Brain microvascular endothelial cell (primary cell): ENCODE results near the gene CAMK1D.
"Not testable (repeated sequence)": the region's sequence is repeated elsewhere in the genome, so short reads cannot be mapped to it uniquely, and the experiment has no call there.

Experiments
- DNase-seq: peaks from one replicate; pipeline ENCODE4 v3.0.0-alpha.2; 2020
- H3K27ac ChIP-seq: fragments of 250-450 bp; sonication (Bioruptor Pico); 2 replicates; pipeline ENCODE4 v1.5.1; 2020; ENCODE audit warnings: mild to moderate bottlenecking, moderate library complexity
- H3K27me3 ChIP-seq: fragments of 250-450 bp; sonication (Bioruptor Pico); replicated peaks from 2 replicates; pipeline ENCODE4 v1.5.1; 2020; ENCODE audit warnings: mild to moderate bottlenecking
- H3K36me3 ChIP-seq: fragments of 250-450 bp; sonication (Bioruptor Pico); replicated peaks from 2 replicates; pipeline ENCODE4 v1.5.1; 2020; ENCODE audit warnings: mild to moderate bottlenecking
- H3K4me3 ChIP-seq: 2 replicates; pipeline ENCODE4 v1.5.1; 2011; ENCODE audit warnings: low read depth, mild to moderate bottlenecking, control low read depth, low read length, moderate library complexity
- in situ Hi-C: cut with HindIII; loops from 2 replicates; pipeline ENCODE4 v1.10.0; 2017; ENCODE audit warnings: low sequenced_read_pairs, low pct_ligation_motif_present
- TF ChIP-seq, protein P1 (sequence below): IDR thresholded peaks from 2 replicates; pipeline ENCODE4 v1.5.1; 2011; ENCODE audit warnings: low read depth, mild to moderate bottlenecking, moderate library complexity, low read length, control low read depth, inconsistent platforms; ENCODE audit errors: missing control alignments

Gene CAMK1D

DNA sequence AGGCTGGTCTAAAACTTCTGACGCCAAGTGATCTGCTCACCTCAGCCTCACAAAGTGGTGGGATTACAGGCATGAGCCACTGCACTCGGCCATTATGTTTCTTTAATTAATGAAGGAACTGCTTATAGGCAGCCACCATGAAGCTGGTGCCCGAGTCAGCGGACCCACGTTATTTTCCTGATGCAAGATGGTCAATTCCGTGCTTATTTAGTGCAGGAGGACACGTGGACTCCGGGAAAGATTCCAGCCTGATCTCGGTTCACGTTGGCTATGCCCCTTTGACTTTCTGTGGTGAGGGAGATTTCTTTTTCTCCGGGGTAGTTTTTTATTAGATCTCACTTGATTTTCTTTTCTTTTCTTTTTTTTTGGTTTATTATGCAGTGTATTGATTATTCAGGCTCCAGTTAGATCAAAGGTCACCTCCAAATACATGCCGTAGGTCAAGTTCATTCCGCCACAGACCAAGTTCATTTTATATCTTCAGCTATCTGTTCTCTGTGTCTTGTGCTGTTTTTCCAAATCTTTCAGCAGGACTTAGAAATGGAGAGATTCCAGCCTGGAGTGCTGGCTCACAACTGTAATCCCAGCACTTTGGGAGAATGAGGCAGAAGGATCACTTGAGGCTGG lies 8.3 kb downstream of the CAMK1D start:
- Histone ChIP-seq H3K27me3 (no peaks in the 10 kb centered on the region), H3K4me3 (no peak overlapping the region), H3K27ac (no peak overlapping the region), H3K36me3 (no peaks in the 10 kb centered on the region)
- in situ Hi-C loops: no loop called here
- TF ChIP-seq, protein P1, sequence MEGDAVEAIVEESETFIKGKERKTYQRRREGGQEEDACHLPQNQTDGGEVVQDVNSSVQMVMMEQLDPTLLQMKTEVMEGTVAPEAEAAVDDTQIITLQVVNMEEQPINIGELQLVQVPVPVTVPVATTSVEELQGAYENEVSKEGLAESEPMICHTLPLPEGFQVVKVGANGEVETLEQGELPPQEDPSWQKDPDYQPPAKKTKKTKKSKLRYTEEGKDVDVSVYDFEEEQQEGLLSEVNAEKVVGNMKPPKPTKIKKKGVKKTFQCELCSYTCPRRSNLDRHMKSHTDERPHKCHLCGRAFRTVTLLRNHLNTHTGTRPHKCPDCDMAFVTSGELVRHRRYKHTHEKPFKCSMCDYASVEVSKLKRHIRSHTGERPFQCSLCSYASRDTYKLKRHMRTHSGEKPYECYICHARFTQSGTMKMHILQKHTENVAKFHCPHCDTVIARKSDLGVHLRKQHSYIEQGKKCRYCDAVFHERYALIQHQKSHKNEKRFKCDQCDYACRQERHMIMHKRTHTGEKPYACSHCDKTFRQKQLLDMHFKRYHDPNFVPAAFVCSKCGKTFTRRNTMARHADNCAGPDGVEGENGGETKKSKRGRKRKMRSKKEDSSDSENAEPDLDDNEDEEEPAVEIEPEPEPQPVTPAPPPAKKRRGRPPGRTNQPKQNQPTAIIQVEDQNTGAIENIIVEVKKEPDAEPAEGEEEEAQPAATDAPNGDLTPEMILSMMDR: no peak
- no peak for DNase-seq

DNA sequence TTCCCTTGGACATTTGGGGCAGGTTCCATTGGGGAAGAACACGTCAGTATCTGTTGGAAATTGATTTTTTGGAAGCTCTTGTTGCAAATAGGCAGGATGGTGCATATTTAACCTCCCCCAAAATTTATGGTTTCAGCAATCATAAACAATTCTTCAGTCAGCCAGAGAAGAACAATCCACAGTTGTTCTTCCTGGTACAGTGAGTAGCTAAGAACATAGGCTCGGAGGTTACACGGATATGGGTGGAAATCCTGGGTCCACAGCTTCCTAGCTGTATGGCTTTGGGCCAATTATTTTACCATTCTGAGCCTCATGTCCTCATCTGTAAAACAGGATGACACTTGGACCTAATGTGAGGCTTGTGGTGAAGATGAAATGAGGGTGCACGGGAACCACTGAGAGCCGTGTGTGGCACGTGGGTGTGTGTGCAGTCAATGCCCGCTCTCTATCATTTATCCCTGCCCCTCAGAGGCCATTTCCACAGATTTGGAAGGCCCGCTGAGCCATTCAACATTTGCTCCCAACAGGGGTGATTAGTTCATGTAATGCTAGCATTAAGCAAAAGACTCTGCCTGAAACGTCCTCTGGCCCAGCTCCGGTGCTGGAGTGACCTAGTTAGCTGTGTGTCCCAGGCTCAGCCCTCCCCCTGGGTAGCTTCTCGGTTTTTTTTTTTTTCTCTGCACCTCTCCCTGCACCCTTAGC lies 9.7 kb downstream of the CAMK1D start:
- DNase-seq: no peak
- no peaks in the 10 kb centered on the region for H3K27me3 ChIP-seq
- no peak overlapping the region for H3K4me3 ChIP-seq
- TF ChIP-seq, protein P1: no peak
- in situ Hi-C loops: no loop called here
- no peaks in the 10 kb centered on the region for H3K36me3 ChIP-seq
- no peak overlapping the region for H3K27ac ChIP-seq

DNA sequence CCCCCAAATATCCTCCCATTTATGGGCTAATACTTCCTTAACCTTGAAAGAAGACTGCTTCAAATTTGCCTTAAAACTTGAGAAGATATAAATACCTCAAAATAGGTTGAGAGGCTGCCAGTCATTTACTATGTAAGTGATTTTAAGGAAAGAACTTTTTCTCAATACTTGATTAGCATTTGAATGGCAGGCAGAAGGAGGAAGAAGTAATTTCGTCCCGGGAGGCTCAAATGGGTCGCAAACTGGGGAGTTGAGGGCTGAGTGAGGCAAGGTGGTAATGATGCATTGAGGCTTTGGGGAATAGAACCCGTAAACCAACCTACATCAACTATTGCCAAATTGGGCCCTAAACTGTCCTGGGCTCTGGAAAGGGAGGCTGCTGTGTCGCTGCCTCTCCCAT lies 11.1 kb downstream of the CAMK1D start:
- no peaks in the 10 kb centered on the region for H3K36me3 ChIP-seq
- H3K4me3 ChIP-seq: no peak overlapping the region
- H3K27ac ChIP-seq: no peak overlapping the region
- DNase-seq: no peak
- TF ChIP-seq, protein P1: no peak
- in situ Hi-C loops: no loop called here
- H3K27me3 ChIP-seq: no peaks in the 10 kb centered on the region

DNA sequence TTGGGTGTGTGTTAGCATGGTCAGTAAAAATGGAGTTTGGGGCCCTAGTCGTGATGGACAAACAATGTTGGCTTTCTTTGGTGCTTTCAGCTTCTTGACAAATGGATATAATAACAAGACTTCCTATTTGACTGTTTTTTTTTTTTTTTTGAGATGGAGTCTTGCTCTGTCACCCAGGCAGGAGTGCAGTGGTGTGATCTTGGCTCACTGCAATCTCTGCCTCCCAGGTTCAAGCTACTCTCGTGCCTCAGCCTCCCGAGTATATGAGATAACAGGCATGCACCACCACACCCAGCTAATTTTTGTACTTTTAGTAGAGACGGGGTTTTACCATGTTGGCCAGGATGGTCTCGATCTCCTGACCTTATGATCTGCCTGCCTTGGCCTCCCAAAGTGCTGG lies 11.8 kb downstream of the CAMK1D start:
- H3K36me3 ChIP-seq, H3K27ac ChIP-seq, H3K27me3 ChIP-seq, H3K4me3 ChIP-seq, in situ Hi-C loops, DNase-seq: not testable (repeated sequence)

DNA sequence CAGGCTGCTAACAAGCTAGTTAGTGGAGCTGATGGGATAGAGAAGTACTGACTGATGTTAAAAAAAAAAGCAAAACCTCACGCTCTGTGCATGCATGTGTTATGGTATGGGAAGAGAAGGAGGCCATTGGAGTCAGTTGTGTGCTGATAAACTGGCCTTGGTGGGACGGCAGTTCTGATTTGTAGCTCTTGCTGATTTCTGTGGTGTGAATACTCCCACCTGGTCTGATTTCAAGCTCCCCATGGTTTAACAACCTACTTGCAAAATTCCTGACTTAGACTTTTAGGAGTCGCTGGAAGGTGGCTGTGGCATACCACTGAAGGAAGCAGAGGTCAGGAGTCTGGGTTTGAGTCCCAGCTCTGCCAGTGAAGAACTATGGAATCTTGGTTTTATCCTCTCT lies 15.2 kb downstream of the CAMK1D start:
- TF ChIP-seq, protein P1: no peak
- in situ Hi-C loops: no loop called here
- Histone ChIP-seq H3K27ac (no peak overlapping the region), H3K36me3 (no peaks in the 10 kb centered on the region), H3K27me3 (no peaks in the 10 kb centered on the region), H3K4me3 (no peak overlapping the region)
- no peak for DNase-seq

DNA sequence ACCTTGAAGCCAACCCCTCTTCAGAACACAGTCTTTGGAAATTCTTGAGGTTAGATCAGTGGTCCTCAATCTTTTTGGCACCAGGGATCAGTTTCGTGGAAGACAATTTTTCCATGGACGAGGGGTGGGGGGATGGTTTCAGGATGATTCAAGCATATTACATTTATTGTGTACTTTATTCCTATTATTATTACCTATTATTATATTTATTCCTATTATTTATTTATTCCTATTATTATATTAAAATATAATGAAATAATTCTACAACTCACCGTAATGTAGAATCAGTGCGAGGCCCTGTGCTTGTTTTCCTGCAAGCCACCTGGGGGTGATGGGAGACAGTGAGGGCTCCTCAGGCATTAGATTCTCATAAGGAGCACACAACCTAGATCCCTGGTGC lies 17.9 kb downstream of the CAMK1D start:
- no peak for DNase-seq
- no peak overlapping the region for H3K4me3 ChIP-seq
- TF ChIP-seq, protein P1: no peak
- no peaks in the 10 kb centered on the region for H3K27me3 ChIP-seq
- H3K27ac ChIP-seq: no peak overlapping the region
- in situ Hi-C loops: no loop called here
- no peaks in the 10 kb centered on the region for H3K36me3 ChIP-seq
